Skeletal muscle tissue (tissue), 4 donors: Measurements from ENCODE around the gene STK32B. TPM values are rescaled to one million over a fixed set of nuclear protein-coding genes. Genes with fewer than 3 reads are reported as not detected.

Experiments used
- H3K27ac ChIP-seq: one replicate; pipeline ENCODE4 v1.7.0; 2013; ENCODE audit warnings: mild to moderate bottlenecking, low read depth, low read length, inconsistent platforms
- H3K27me3 ChIP-seq, 3 donors: one replicate each; pipeline ENCODE4 v1.7.0; 2013; ENCODE audit warnings: low read length in 3 of 3; ENCODE audit not compliant: control insufficient read depth in 3 of 3, insufficient read depth in 3 of 3
- H3K36me3 ChIP-seq, 3 donors: one replicate each; pipeline ENCODE4 v1.7.0; 2013; ENCODE audit warnings: low read length in 3 of 3; ENCODE audit not compliant: control insufficient read depth in 3 of 3, insufficient read depth in 3 of 3
- H3K4me1 ChIP-seq, 3 donors: one replicate each; pipeline ENCODE4 v1.7.0; 2013; ENCODE audit warnings: low read length in 3 of 3, mild to moderate bottlenecking in 3 of 3; ENCODE audit not compliant: control insufficient read depth in 3 of 3, insufficient read depth in 3 of 3
- H3K4me3 ChIP-seq, 3 donors: one replicate each; pipeline ENCODE4 v1.7.0; 2013; ENCODE audit warnings: low read length in 3 of 3
- H3K9ac ChIP-seq, 3 donors: one replicate each; pipeline ENCODE4 v1.7.0; 2013; ENCODE audit warnings: low read length in 3 of 3, mild to moderate bottlenecking in 3 of 3, moderate library complexity in 2 of 3, low read depth in 1 of 3
- H3K9me3 ChIP-seq, 3 donors: one replicate each; pipeline ENCODE4 v1.7.0; 2013; ENCODE audit warnings: low read length in 3 of 3; ENCODE audit not compliant: control insufficient read depth in 3 of 3
- total RNA-seq: library from RNA; depleted of rRNA; stranded (reverse); fragments of >200 nt; gene quantifications from one replicate; pipeline ENCODE4 v1.2.3, GENCODE V29; 2014
- donor health status: Osteomylitis.

Gene STK32B
- total RNA-seq, 1 donor from 2014 or later = 5.7 TPM

DNA sequence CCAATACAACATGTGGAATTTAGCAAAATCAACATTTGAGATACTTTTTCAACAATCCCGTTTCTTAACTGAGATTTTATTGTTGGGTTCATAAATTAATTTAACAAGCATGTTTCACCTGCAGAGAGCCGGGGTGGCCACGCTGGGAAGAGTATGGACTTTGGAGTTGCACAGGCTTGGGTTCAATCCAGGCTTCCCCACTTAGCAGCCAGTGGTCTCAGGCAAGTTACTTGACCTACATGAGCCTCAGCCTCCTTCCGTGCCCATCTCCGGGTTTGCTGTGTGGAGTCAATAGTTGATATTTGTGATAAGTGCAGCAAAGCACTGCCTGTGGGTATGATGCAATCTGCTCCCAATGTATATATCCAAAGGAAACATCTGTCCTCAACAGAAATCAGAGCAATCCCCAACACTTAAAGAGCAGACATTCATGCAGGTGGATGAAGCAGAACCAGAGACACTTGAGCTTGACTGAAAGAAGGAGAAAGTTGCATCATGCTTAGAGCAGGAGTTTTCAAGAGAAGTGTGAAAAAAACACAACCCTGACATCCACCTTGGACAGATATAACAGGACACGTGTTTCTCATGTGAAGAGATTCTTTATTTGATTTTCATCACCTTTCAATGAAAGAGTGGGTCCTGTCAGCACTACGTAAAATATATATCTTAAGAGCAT, 37.1 kb upstream of the STK32B start:
- H3K27me3 ChIP-seq = peaks cover 2 to 12% (median 10%) of the 10 kb centered on the region in 3 donors
- H3K9ac ChIP-seq = no peak overlapping the region
- no peaks in the 10 kb centered on the region for H3K36me3 ChIP-seq
- no peaks in the 10 kb centered on the region for H3K9me3 ChIP-seq
- H3K4me1 ChIP-seq = no peaks in the 10 kb centered on the region
- H3K4me3 ChIP-seq = no peak overlapping the region
- no peak overlapping the region for H3K27ac ChIP-seq

DNA sequence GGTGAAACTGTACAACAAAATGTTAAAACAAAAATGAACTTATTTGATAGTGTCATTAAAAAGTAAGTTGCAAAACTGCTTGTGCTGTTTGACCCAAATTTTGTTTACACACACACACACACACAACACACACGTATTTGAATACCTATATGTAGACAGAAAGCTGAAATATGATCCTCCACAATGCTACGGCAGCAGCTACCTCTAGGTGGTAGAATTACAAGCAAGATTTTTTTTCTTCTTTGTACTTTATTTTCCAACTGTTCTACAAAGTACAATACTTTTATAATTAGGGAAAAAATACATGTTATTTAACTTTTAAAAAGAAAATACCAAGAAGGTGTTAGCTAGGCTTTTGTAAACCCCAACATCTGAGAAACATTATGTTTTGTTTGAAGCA, 33.2 kb upstream of the STK32B start:
- no peaks in the 10 kb centered on the region for H3K36me3 ChIP-seq
- H3K27ac ChIP-seq = no peak overlapping the region
- no peak overlapping the region for H3K9ac ChIP-seq
- H3K4me3 ChIP-seq = no peak overlapping the region
- peaks cover 2 to 17% (median 16%) of the 10 kb centered on the region in 3 donors for H3K27me3 ChIP-seq
- H3K4me1 ChIP-seq = peaks cover 0 to 2% (median 0%) of the 10 kb centered on the region in 3 donors
- peaks cover 0 to 5% (median 2%) of the 10 kb centered on the region in 3 donors for H3K9me3 ChIP-seq

DNA sequence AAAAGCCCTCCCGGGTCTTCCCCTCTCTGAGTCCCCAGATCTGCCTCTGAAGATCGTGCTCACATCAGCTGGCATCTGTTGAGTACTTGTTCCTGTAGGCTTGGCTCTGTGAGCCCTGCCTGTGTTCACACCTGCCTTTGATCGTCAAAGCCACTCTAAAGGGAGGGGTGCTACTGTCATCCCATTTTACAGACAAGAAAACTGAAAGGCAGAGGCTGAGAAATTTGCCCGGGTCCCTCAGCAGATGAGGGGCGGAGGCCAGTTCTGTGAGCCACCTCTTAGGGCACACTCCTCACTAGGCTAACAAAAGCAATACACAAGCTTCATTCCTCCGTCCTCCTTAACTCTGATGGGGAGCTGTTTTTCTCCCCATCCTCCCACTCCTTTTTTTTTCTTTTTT, 32.7 kb upstream of the STK32B start:
- H3K4me1 ChIP-seq = peaks cover 0 to 2% (median 0%) of the 10 kb centered on the region in 3 donors
- peaks cover 2 to 5% (median 2%) of the 10 kb centered on the region in 3 donors for H3K9me3 ChIP-seq
- H3K27ac ChIP-seq = no peak overlapping the region
- no peak overlapping the region for H3K4me3 ChIP-seq
- H3K36me3 ChIP-seq = no peaks in the 10 kb centered on the region
- H3K27me3 ChIP-seq = peaks cover 2 to 17% (median 16%) of the 10 kb centered on the region in 3 donors
- H3K9ac ChIP-seq = no peak overlapping the region

DNA sequence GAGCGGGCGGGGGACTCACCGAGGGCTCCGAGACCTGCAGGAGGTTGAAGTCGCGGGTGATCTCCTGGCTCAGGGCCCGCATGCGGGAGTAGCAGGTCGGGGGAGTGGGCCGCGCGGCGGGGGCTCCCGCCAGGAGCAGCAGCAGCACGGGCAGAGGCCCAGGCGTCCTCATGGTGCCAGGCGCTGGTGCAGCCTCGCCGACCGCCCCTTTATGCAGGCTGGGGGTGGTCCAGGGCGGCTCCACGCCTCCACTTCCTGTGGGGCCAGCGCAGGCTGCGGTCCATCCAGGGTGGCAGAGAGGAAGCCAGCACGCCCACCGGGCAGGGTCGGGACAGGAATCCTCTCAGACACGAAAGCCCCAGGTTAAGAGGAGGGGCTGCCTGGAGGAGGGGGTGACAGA, 32.0 kb upstream of the STK32B start, which contains the start of gene CYTL1:
CYTL1 (minus strand) TSS at position 185 of the 400 bp plus-strand sequence; CDS start at position 172, 13 bp downstream.
- Histone ChIP-seq H3K9ac (no peak within 1 kb of the TSS), H3K27me3 (peaks cover under 1 to 16% (median 14%) of the 10 kb centered on the region in 3 donors), H3K36me3 (no peaks in the 10 kb centered on the region), H3K4me3 (no peak within 1 kb of the TSS), H3K4me1 (peaks cover 0 to 2% (median 0%) of the 10 kb centered on the region in 3 donors), H3K9me3 (peaks cover 2 to 5% (median 2%) of the 10 kb centered on the region in 3 donors), H3K27ac (no peak within 1 kb of the TSS)

DNA sequence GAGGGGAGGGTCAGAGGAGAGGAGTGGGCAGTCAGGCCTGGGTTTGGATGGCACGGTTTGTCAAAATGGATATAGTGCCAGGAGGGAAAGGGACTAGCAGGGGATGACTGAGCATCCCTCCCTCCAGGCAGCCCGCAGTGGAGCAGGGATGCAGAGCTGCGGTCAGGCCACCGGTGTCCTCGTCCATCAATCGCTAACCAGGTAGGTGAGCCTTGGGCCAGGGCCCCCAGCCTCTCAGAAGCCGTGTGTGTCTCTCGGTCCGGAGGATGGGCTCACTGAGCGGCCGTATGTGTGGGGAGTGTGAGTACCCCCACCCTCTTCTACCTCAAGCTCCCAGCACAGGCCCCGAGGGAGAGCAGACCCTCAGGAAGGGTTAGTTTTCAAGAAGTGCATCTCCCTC, 31.5 kb upstream of the STK32B start:
- H3K27ac ChIP-seq = no peak overlapping the region
- no peaks in the 10 kb centered on the region for H3K36me3 ChIP-seq
- peaks cover 2 to 5% (median 2%) of the 10 kb centered on the region in 3 donors for H3K9me3 ChIP-seq
- no peak overlapping the region for H3K9ac ChIP-seq
- H3K4me1 ChIP-seq = peaks cover 0 to 2% (median 0%) of the 10 kb centered on the region in 3 donors
- H3K4me3 ChIP-seq = no peak overlapping the region
- peaks cover 0 to 16% (median 13%) of the 10 kb centered on the region in 3 donors for H3K27me3 ChIP-seq

DNA sequence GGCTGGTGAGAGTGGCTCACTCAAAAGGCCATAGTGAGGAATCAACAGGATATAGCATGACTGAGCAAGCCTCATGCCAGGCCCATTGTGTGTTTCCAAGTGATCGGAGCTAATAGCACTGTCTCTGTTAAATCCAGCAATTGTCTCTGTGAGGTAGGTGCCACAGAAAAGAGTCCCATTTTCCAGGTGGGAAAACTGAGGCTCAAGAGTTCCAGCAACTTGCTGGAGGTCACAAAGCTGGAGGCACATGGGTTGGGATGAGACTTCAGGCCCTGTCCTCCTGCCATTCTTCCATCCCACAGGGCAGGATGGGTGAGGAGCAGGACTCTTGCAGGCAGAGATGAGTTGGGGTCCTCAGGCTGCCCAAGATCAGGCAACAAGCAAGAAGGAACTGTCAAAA, 30.9 kb upstream of the STK32B start:
- Histone ChIP-seq H3K4me3 (no peak overlapping the region), H3K36me3 (no peaks in the 10 kb centered on the region), H3K9me3 (peaks cover 2 to 5% (median 2%) of the 10 kb centered on the region in 3 donors), H3K27ac (no peak overlapping the region), H3K27me3 (peaks cover 0 to 16% (median 13%) of the 10 kb centered on the region in 3 donors), H3K9ac (no peak overlapping the region), H3K4me1 (peaks cover 0 to 2% (median 0%) of the 10 kb centered on the region in 3 donors)

DNA sequence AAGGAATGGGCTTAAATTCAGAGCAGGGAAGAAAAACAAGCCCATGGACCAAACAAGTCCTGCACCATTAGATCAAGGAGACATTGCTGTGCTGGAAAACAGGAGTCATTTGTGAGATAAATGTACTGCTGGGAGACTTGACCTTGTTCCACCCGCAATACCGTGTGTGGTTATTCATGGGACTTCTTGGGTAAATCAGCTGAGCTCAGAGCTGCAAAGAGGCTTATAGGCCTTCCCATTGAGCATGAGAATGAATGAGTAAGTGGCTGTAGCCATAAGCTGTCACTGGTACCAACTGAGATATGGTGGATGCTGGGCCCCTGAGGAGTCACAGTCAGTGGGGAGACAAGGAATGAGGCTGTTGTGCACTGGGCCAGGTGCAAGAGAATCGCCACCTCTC, 29.7 kb upstream of the STK32B start:
- Histone ChIP-seq H3K9me3 (peaks cover 2 to 5% (median 2%) of the 10 kb centered on the region in 3 donors), H3K27me3 (peaks cover 0 to 15% (median 13%) of the 10 kb centered on the region in 3 donors), H3K4me3 (no peak overlapping the region), H3K9ac (no peak overlapping the region), H3K27ac (no peak overlapping the region), H3K36me3 (no peaks in the 10 kb centered on the region), H3K4me1 (peaks cover 0 to 2% (median 0%) of the 10 kb centered on the region in 3 donors)

DNA sequence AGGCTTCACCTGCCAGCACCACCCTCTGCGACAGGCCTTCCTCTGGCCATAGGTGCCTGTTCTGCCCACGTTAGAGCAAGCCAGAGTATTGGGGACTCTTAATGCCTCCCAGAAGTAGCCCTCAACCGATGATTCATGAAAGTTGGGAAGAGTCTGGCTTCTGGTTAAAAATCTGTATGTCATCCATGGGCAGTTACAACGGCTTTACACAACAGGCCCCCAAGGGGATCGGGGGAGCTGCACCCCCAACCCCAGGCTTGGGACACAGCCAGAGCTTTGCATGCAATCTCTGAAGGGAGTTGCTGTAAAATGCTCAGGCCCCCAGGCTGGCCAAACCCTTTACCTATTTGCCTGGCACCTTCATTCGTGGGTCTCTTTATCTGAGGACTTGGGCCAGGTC, 26.6 kb upstream of the STK32B start:
- Histone ChIP-seq H3K4me3 (no peak overlapping the region), H3K9ac (no peak overlapping the region), H3K9me3 (peaks cover 2 to 5% (median 2%) of the 10 kb centered on the region in 3 donors), H3K27me3 (peaks cover 0 to 5% (median 2%) of the 10 kb centered on the region in 3 donors), H3K4me1 (no peaks in the 10 kb centered on the region), H3K27ac (peak overlapping the region; percentile 48), H3K36me3 (no peaks in the 10 kb centered on the region)

DNA sequence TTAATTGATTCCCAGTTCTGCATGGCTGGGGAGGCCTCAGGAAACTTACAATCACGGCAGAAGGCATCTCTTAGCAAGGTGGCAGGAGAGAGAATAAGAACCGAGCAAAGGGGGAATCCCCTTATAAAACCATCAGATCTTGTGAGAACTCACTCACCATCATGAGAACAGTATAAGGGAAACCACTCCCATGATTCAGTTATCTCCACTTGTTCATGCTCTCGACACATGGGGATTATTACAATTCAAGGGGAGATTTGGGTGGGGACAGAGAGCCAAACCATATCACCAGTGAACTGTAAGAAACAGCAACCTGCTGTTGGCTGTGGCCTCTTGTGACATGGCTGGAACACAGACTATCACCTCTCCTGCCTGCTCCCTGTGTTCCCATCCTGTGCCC, 24.9 kb upstream of the STK32B start:
- H3K9ac ChIP-seq = no peak overlapping the region
- no peaks in the 10 kb centered on the region for H3K27me3 ChIP-seq
- no peak overlapping the region for H3K27ac ChIP-seq
- peaks cover 2 to 5% (median 2%) of the 10 kb centered on the region in 3 donors for H3K9me3 ChIP-seq
- H3K36me3 ChIP-seq = no peaks in the 10 kb centered on the region
- no peak overlapping the region for H3K4me3 ChIP-seq
- no peaks in the 10 kb centered on the region for H3K4me1 ChIP-seq

DNA sequence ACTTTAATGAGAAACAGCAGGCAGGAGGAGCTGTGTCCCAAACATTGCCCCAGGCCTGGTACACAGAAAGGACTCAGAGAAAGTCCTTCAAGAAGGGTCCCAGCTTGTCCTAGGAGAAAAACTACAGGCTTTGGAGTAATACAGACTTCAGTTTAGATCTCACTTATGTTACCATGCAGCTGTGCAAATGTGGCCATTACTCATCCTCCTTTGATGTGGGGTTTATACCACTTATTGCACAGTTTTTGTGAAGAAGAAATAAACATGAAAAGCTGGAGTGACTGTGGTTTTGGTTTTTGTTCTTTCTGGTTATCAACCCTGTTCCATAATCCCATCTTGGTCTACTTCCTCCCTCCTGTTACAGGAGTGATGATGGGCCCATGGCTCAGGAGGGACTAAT, 23.9 kb upstream of the STK32B start:
- Histone ChIP-seq H3K4me3 (no peak overlapping the region), H3K27ac (no peak overlapping the region), H3K36me3 (no peaks in the 10 kb centered on the region), H3K4me1 (no peaks in the 10 kb centered on the region), H3K9me3 (peaks cover 0 to 5% (median 2%) of the 10 kb centered on the region in 3 donors), H3K9ac (no peak overlapping the region), H3K27me3 (no peaks in the 10 kb centered on the region)
